B cell (primary cell): ENCODE measurements around the gene FSHR. TPM values are rescaled to one million over a fixed set of nuclear protein-coding genes. Genes with fewer than 3 reads are reported as not detected.

Source experiments
- ATAC-seq: fragments of 200-7000 bp; cut with Tn5 transposase; one replicate; pipeline ENCODE4 v1.10.0; 2021; ENCODE audit warnings: low read depth, mild to moderate bottlenecking, moderate number of reproducible peaks, moderate library complexity
- CTCF ChIA-PET: fragments of 350-600 bp; sonication (Branson Sonifier 250); formaldehyde crosslinking; loops from one replicate; lab custom pipeline; 2021; ENCODE audit warnings: antibody characterized with exemption, inconsistent platforms; lab: Charles Lee
- POLR2A ChIA-PET: fragments of 350-600 bp; sonication (Branson Sonifier 250); formaldehyde crosslinking; loops from one replicate; lab custom pipeline; 2021; ENCODE audit warnings: antibody characterized with exemption; lab: Charles Lee
- DNase-seq: peaks from one replicate; pipeline ENCODE4 v3.0.0; 2013
- H2AFZ ChIP-seq: 2 replicates; pipeline ENCODE4 v1.6.1; 2012; ENCODE audit warnings: mild to moderate bottlenecking, low read depth, low read length; ENCODE audit not compliant: insufficient read depth, poor library complexity, severe bottlenecking
- H3K27ac ChIP-seq, 2 donors: 1 replicate in 1 of 2; 2 replicates in 1 of 2; pipeline ENCODE4 v1.5.1; 2012 to 2013; ENCODE audit warnings: low read length in 2 of 2, mild to moderate bottlenecking in 2 of 2, moderate library complexity in 1 of 2
- H3K27me3 ChIP-seq, 4 experiments: fragments of 200-600 bp in 1 of 4; sonication (generic) in 1 of 4; replicated peaks in 1 of 4; 1 replicate in 2 of 4; 2 replicates in 2 of 4; pipeline versions ENCODE4 v1.6.1 to v1.7.0; 2013 to 2016; ENCODE audit warnings: low read length in 3 of 4, mild to moderate bottlenecking in 2 of 4, mixed read lengths in 1 of 4, moderate library complexity in 1 of 4; ENCODE audit not compliant: insufficient read depth in 4 of 4, control insufficient read depth in 3 of 4; ENCODE audit errors: control extremely low read depth in 1 of 4
- H3K36me3 ChIP-seq, 2 experiments: replicated peaks in 1 of 2; 1 replicate in 1 of 2; 2 replicates in 1 of 2; pipeline versions ENCODE4 v1.6.1 to v1.7.1; 2013; ENCODE audit warnings: low read length in 1 of 2; ENCODE audit not compliant: insufficient read depth in 2 of 2, control insufficient read depth in 1 of 2; ENCODE audit errors: control extremely low read depth in 1 of 2, extremely low read depth in 1 of 2
- H3K4me1 ChIP-seq, 2 donors: fragments of 200-600 bp in 1 of 2; sonication (generic) in 1 of 2; 1 replicate in 1 of 2; 2 replicates in 1 of 2; pipeline versions ENCODE4 v1.5.1 to v1.6.1; 2013 to 2017; ENCODE audit warnings: low read length in 2 of 2; ENCODE audit not compliant: control insufficient read depth in 2 of 2, insufficient read depth in 2 of 2
- H3K4me2 ChIP-seq: replicated peaks from 2 replicates; pipeline ENCODE3; 2012; ENCODE audit warnings: mild to moderate bottlenecking, low read depth, low read length; ENCODE audit not compliant: poor library complexity, severe bottlenecking
- H3K4me3 ChIP-seq, 5 experiments: fragments of 200-600 bp in 1 of 5; sonication (generic) in 1 of 5; 1 replicate in 3 of 5; 2 replicates in 2 of 5; pipeline versions ENCODE4 v1.5.1 to v1.7.0; 2011 to 2016; ENCODE audit warnings: low read length in 4 of 5, mild to moderate bottlenecking in 4 of 5, low read depth in 2 of 5, control low read depth in 1 of 5, moderate library complexity in 1 of 5; ENCODE audit not compliant: insufficient read depth in 1 of 5; ENCODE audit errors: control extremely low read depth in 1 of 5, extremely low read depth in 1 of 5
- H3K79me2 ChIP-seq: fragments of 200-600 bp; sonication (generic); one replicate; pipeline ENCODE4 v1.6.0; 2016; ENCODE audit warnings: low read length; ENCODE audit not compliant: control insufficient read depth, insufficient read depth
- H3K9ac ChIP-seq: fragments of 200-600 bp; sonication (generic); 2 replicates; pipeline ENCODE4 v1.6.1; 2017; ENCODE audit warnings: mild to moderate bottlenecking, low read length, moderate library complexity
- H3K9me3 ChIP-seq, 3 donors: one replicate each; pipeline versions ENCODE4 v1.6.1 to v1.7.1; 2013; ENCODE audit warnings: low read length in 2 of 3; ENCODE audit not compliant: control insufficient read depth in 2 of 3, insufficient read depth in 1 of 3; ENCODE audit errors: control extremely low read depth in 1 of 3
- H4K20me1 ChIP-seq: 2 replicates; pipeline ENCODE4 v1.6.0; 2012; ENCODE audit warnings: mild to moderate bottlenecking, low read length; ENCODE audit not compliant: insufficient read depth, control insufficient read depth, poor library complexity, severe bottlenecking
- H3K27ac Mint-ChIP-seq: one replicate; pipeline ENCODE4 v1.8.0; 2021; ENCODE audit warnings: mixed read lengths
- H3K27me3 Mint-ChIP-seq: one replicate; pipeline ENCODE4 v1.8.0; 2021; ENCODE audit warnings: mixed read lengths
- H3K4me1 Mint-ChIP-seq: one replicate; pipeline ENCODE4 v1.8.0; 2021; ENCODE audit warnings: mixed read lengths
- H3K4me3 Mint-ChIP-seq: one replicate; pipeline ENCODE4 v1.8.0; 2021; ENCODE audit warnings: mixed read lengths
- H3K9me3 Mint-ChIP-seq: one replicate; pipeline ENCODE4 v1.8.0; 2022; ENCODE audit warnings: mixed read lengths; ENCODE audit not compliant: insufficient read depth
- EZH2 ChIP-seq: IDR thresholded peaks from 2 replicates; pipeline ENCODE4 v1.6.1; 2012; ENCODE audit warnings: borderline replicate concordance, low read depth, mild to moderate bottlenecking, moderate library complexity, low read length; ENCODE audit not compliant: insufficient read depth, poor library complexity, severe bottlenecking
- WGBS: methylation state at CpG from one replicate; pipeline ENCODE4 v1.1.5; 2013; ENCODE audit warnings: missing lambda C conversion rate; ENCODE audit not compliant: insufficient coverage; 5-methylcytosine and 5-hydroxymethylcytosine counted together
- intact Hi-C: fragments of 100-400 bp; cut with micrococcal nuclease; formaldehyde crosslinking; loops from one replicate; pipeline ENCODE4 v1.10.0; 2022
- polyA plus RNA-seq: library from polyadenylated mRNA; depleted of rRNA; stranded (reverse); fragments of >200 nt; gene quantifications from 2 replicates; pipeline ENCODE4 v1.2.3, GENCODE V29; 2012
- total RNA-seq, 2 donors: library from RNA; stranded (reverse); fragments of 120-200 nt in 1 of 2; gene quantifications; 1 replicate in 1 of 2; 2 replicates in 1 of 2; pipeline versions ENCODE4 v1.2.3 to v1.2.4, GENCODE V29; 2013 to 2022
- TF ChIP-seq, protein P1 (sequence below): fragments of 200-600 bp; IDR thresholded peaks from one replicate; pipeline ENCODE4 v1.8.0; 2022; ENCODE audit warnings: antibody characterized with exemption, mild to moderate bottlenecking

The FSHR gene
- total and polyA plus RNA-seq, 2 donors (not counting 1 experiment from before 2014, with no cell fraction given): not detected

DNA sequence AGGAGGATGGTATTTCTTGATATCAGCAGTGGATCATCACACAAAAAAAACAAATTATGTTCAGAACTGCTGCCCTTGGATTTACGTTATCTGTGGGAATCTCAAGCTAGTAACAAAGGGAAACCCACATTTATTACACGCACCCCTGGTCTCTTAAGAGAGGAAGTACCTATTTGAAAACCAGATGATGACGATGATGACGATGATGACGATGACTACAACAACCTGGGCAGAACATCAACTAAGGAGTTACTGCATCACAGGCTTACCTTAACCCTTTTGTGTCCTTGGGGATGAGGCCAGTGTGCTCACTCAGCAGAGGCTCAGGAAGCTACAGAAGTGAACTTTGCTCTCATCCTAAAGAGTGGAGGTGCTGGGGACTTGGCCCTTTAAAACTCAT lies 169.4 kb downstream of the FSHR start:
- H4K20me1 ChIP-seq: no peaks in the 10 kb centered on the region
- no CpG with 5 or more reads among the region's 5 CpGs for WGBS
- no peak for DNase-seq
- no peaks in the 10 kb centered on the region for H3K27me3 ChIP-seq
- no peak overlapping the region for H3K27ac ChIP-seq
- no peak for ATAC-seq
- ChIA-PET CTCF (no interaction called here), POLR2A (no interaction called here)
- H3K9ac ChIP-seq: no peak overlapping the region
- H3K79me2 ChIP-seq: no peaks in the 10 kb centered on the region
- H3K4me3 ChIP-seq: no peak overlapping the region
- no peak overlapping the region for H2AFZ ChIP-seq
- H3K4me2 ChIP-seq: no peak overlapping the region
- Mint-ChIP-seq H3K27ac (no peak overlapping the region), H3K4me1 (peaks cover 7% of the 10 kb centered on the region), H3K4me3 (no peak overlapping the region), H3K9me3 (peaks cover 2% of the 10 kb centered on the region), H3K27me3 (no peaks in the 10 kb centered on the region)
- no peaks in the 10 kb centered on the region for H3K9me3 ChIP-seq
- intact Hi-C loops: no loop called here
- H3K4me1 ChIP-seq: no peaks in the 10 kb centered on the region
- TF ChIP-seq, protein P1, sequence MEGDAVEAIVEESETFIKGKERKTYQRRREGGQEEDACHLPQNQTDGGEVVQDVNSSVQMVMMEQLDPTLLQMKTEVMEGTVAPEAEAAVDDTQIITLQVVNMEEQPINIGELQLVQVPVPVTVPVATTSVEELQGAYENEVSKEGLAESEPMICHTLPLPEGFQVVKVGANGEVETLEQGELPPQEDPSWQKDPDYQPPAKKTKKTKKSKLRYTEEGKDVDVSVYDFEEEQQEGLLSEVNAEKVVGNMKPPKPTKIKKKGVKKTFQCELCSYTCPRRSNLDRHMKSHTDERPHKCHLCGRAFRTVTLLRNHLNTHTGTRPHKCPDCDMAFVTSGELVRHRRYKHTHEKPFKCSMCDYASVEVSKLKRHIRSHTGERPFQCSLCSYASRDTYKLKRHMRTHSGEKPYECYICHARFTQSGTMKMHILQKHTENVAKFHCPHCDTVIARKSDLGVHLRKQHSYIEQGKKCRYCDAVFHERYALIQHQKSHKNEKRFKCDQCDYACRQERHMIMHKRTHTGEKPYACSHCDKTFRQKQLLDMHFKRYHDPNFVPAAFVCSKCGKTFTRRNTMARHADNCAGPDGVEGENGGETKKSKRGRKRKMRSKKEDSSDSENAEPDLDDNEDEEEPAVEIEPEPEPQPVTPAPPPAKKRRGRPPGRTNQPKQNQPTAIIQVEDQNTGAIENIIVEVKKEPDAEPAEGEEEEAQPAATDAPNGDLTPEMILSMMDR: no peak
- TF ChIP-seq EZH2: no peak
- no peaks in the 10 kb centered on the region for H3K36me3 ChIP-seq

DNA sequence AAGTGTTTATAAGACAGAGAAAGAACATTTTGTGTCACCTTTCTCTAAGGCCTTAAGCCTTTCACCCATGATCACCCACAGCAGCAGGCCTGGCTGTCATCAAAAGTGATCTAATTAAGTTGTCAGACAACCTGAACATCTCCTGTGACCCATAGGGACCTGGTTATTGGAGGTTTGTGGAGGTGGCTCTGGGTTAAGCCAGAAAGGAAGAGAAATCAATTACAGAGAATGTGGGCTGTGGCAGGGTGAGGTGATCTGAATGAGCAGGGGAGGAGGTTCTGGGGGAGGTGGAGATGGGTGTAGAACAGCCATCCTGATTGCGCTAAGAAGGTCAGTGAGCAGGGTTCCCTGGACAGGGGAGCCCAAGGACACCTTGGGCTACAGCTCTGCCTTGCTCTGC lies 170.8 kb downstream of the FSHR start:
- Histone ChIP-seq H3K9me3 (no peaks in the 10 kb centered on the region), H3K36me3 (no peaks in the 10 kb centered on the region), H2AFZ (no peak overlapping the region), H3K4me1 (no peaks in the 10 kb centered on the region), H3K27ac (no peak overlapping the region), H3K4me3 (no peak overlapping the region), H3K4me2 (no peak overlapping the region), H3K79me2 (no peaks in the 10 kb centered on the region), H4K20me1 (no peaks in the 10 kb centered on the region), H3K27me3 (no peaks in the 10 kb centered on the region), H3K9ac (no peak overlapping the region)
- H3K4me3 Mint-ChIP-seq: no peak overlapping the region
- ChIA-PET POLR2A (no interaction called here), CTCF (no interaction called here)
- WGBS: 95% methylated on average over 1 of the region's 1 CpG
- TF ChIP-seq, protein P1: no peak
- TF ChIP-seq EZH2: no peak
- peaks cover 7% of the 10 kb centered on the region for H3K4me1 Mint-ChIP-seq
- H3K9me3 Mint-ChIP-seq: peaks cover 2% of the 10 kb centered on the region
- no peak for DNase-seq
- no peak for ATAC-seq
- intact Hi-C loops: no loop called here
- no peaks in the 10 kb centered on the region for H3K27me3 Mint-ChIP-seq
- H3K27ac Mint-ChIP-seq: no peak overlapping the region
